NCI-H446 treated with DMSO at 0.1 percent for 48 hours (cell line): Measurements from ENCODE around the gene DEPDC4.
"Not testable (repeated sequence)": the region's sequence is repeated elsewhere in the genome, so short reads cannot be mapped to it uniquely, and the experiment has no call there.

Experiments
- DNase-seq: peaks from one replicate; lab custom pipeline; 2025; lab: John Stamatoyannopoulos, UW

Gene DEPDC4

GRCh38 chr12:100263131-100263530 lies 3.7 kb downstream of the DEPDC4 start:
- DNase-seq = no peak

GRCh38 chr12:100258127-100258526 lies 8.8 kb downstream of the DEPDC4 start:
- no peak for DNase-seq

- DNase-seq = no peak
Observed at GRCh38 chr12:100254876-100255275, 12.0 kb downstream of the DEPDC4 start.

- DNase-seq = no peak
Observed at GRCh38 chr12:100253437-100253836, 13.4 kb downstream of the DEPDC4 start.

GRCh38 chr12:100251917-100252316 lies 15.0 kb downstream of the DEPDC4 start:
- no peak for DNase-seq

- no peak for DNase-seq
Observed at GRCh38 chr12:100249941-100250340, 16.9 kb downstream of the DEPDC4 start.

GRCh38 chr12:100248886-100249285 lies 18.0 kb downstream of the DEPDC4 start:
- no peak for DNase-seq

- no peak for DNase-seq
Observed at GRCh38 chr12:100247765-100248164, 19.1 kb downstream of the DEPDC4 start.

- no peak for DNase-seq
Observed at GRCh38 chr12:100243137-100243536, 23.7 kb downstream of the DEPDC4 start.

GRCh38 chr12:100239589-100239988 lies 27.3 kb downstream of the DEPDC4 start:
- DNase-seq = no peak

GRCh38 chr12:100238801-100239200 lies 28.1 kb downstream of the DEPDC4 start:
- no peak for DNase-seq

- peak; percentile 21 for DNase-seq
Observed at GRCh38 chr12:100234591-100235304, 32.1 kb downstream of the DEPDC4 start.

- DNase-seq = no peak
Observed at GRCh38 chr12:100234166-100234565, 32.7 kb downstream of the DEPDC4 start.

- not testable (repeated sequence) for DNase-seq
Observed at GRCh38 chr12:100231873-100232272, 35.0 kb downstream of the DEPDC4 start.

- DNase-seq = no peak
Observed at GRCh38 chr12:100229876-100230275, 37.0 kb downstream of the DEPDC4 start.

- DNase-seq = peak; percentile 4
Observed at GRCh38 chr12:100229036-100229635, 37.7 kb downstream of the DEPDC4 start.

- no peak for DNase-seq
Observed at GRCh38 chr12:100225491-100225890, 41.4 kb downstream of the DEPDC4 start.

GRCh38 chr12:100222173-100222572 lies 44.7 kb downstream of the DEPDC4 start:
- DNase-seq = not testable (repeated sequence)

GRCh38 chr12:100221523-100221922 lies 45.4 kb downstream of the DEPDC4 start:
- no peak for DNase-seq

GRCh38 chr12:100219328-100220109 lies 47.4 kb downstream of the DEPDC4 start:
- DNase-seq = no peak

- no peak for DNase-seq
Observed at GRCh38 chr12:100216337-100216736, 50.5 kb downstream of the DEPDC4 start.

GRCh38 chr12:100215209-100215608 lies 51.7 kb downstream of the DEPDC4 start:
- DNase-seq = no peak

GRCh38 chr12:100214518-100214917 lies 52.4 kb downstream of the DEPDC4 start:
- DNase-seq = no peak
